Lung (tissue), 12 donors: Measurements from ENCODE around the gene NFATC1. TPM values are rescaled to one million over a fixed set of nuclear protein-coding genes. Genes with fewer than 3 reads are reported as not detected.

Experiments used
- ATAC-seq: fragments of 200-7000 bp; cut with Tn5 transposase; one replicate; pipeline ENCODE4 v1.9.1; 2020; ENCODE audit warnings: moderate number of reproducible peaks; ENCODE audit not compliant: insufficient read depth, low FRiP score
- DNase-seq, 3 donors: peaks; one replicate each; pipeline ENCODE4 v3.0.0-alpha.2; 2013 to 2017
- H3K27ac ChIP-seq, 2 donors: one replicate each; pipeline ENCODE4 v1.5.1; 2013; ENCODE audit warnings: mild to moderate bottlenecking in 2 of 2, moderate library complexity in 2 of 2, control low read depth in 1 of 2, inconsistent platforms in 1 of 2, low read depth in 1 of 2, low read length in 1 of 2
- H3K27me3 ChIP-seq, 3 donors: one replicate each; pipeline ENCODE4 v1.5.1; 2013; ENCODE audit warnings: low read length in 2 of 3; ENCODE audit not compliant: control insufficient read depth in 3 of 3, insufficient read depth in 3 of 3
- H3K36me3 ChIP-seq, 4 donors: one replicate each; pipeline ENCODE4 v1.5.1; 2013; ENCODE audit warnings: low read length in 4 of 4, mild to moderate bottlenecking in 1 of 4, moderate library complexity in 1 of 4; ENCODE audit not compliant: control insufficient read depth in 4 of 4, insufficient read depth in 4 of 4
- H3K4me1 ChIP-seq, 5 donors: one replicate each; pipeline ENCODE4 v1.5.1; 2013; ENCODE audit warnings: low read length in 5 of 5, mild to moderate bottlenecking in 2 of 5, moderate library complexity in 1 of 5; ENCODE audit not compliant: control insufficient read depth in 5 of 5, insufficient read depth in 5 of 5
- H3K4me3 ChIP-seq: one replicate; pipeline ENCODE4 v1.5.1; 2013; ENCODE audit warnings: mild to moderate bottlenecking, control low read depth, moderate library complexity
- H3K9ac ChIP-seq, 2 donors: one replicate each; pipeline ENCODE4 v1.5.1; 2013; ENCODE audit warnings: low read length in 2 of 2, control low read depth in 1 of 2; ENCODE audit not compliant: insufficient read depth in 1 of 2
- H3K9me3 ChIP-seq, 4 donors: one replicate each; pipeline ENCODE4 v1.5.1; 2013; ENCODE audit warnings: low read length in 3 of 4, mild to moderate bottlenecking in 1 of 4, moderate library complexity in 1 of 4; ENCODE audit not compliant: control insufficient read depth in 4 of 4, insufficient read depth in 3 of 4
- CTCF ChIP-seq: IDR thresholded peaks from 2 replicates; pipeline ENCODE4 v1.5.1; 2012; ENCODE audit warnings: mild to moderate bottlenecking; ENCODE audit errors: control extremely low read depth, extremely low read depth
- WGBS, 2 donors: extraction: QIAGEN DNeasy Blood & Tissue Kit; methylation state at CpG; one replicate each; pipeline ENCODE4 v1.1.7; 2013; 5-methylcytosine and 5-hydroxymethylcytosine counted together
- polyA plus RNA-seq, 2 donors: library from polyadenylated mRNA; stranded (reverse); fragments of 200-250 nt; gene quantifications; one replicate each; pipeline ENCODE4 v1.2.1, GENCODE V29; 2013
- total RNA-seq, 2 donors: library from RNA; depleted of rRNA in 1 of 2; stranded (reverse); fragments of >200 nt in 1 of 2; gene quantifications; one replicate each; pipeline ENCODE4 v1.2.1, GENCODE V29; 2014 to 2021
- donor health status: control.
- donor health status: control.
- donor health status: Bipolar disorder and iron deficiency.
- donor health status: healthy.
- donor health status: DM: yes; HTN: yes; CAD: no.

Gene NFATC1
- total and polyA plus RNA-seq, 4 donors, result 8.6 to 25.5 (median 12.9) TPM

- no peaks in the 10 kb centered on the region for H3K9me3 ChIP-seq
- DNase-seq (no peak), ATAC-seq (no peak)
- peaks cover 0 to 10% (median 5%) of the 10 kb centered on the region in 5 donors for H3K4me1 ChIP-seq
- H3K4me3 ChIP-seq, result no peak overlapping the region
- peaks cover 0 to 19% (median 4%) of the 10 kb centered on the region in 4 donors for H3K36me3 ChIP-seq
- H3K9ac ChIP-seq, result no peak overlapping the region
- no peak for TF ChIP-seq CTCF
- WGBS, 2 donors, result 96 to 99% methylated on average over 3 of the region's 3 CpGs
- no peaks in the 10 kb centered on the region for H3K27me3 ChIP-seq
- no peak overlapping the region for H3K27ac ChIP-seq
These were observed 13.6 kb downstream of the NFATC1 start for GRCh38 chr18:79409313-79409712.

- WGBS, 2 donors, result 95 to 96% methylated on average over 28 to 30 of the region's 30 CpGs
- peaks cover 0 to 22% (median 4%) of the 10 kb centered on the region in 4 donors for H3K36me3 ChIP-seq
- DNase-seq, result no peak
These were observed 14.5 kb downstream of the NFATC1 start for GRCh38 chr18:79410171-79410641.

GRCh38 chr18:79410731-79411613 is 15.2 kb downstream of the NFATC1 start:
- no peak for ATAC-seq
- no peaks in the 10 kb centered on the region for H3K27me3 ChIP-seq
- H3K9ac ChIP-seq, result no peak overlapping the region
- peaks cover 0 to 22% (median 4%) of the 10 kb centered on the region in 4 donors for H3K36me3 ChIP-seq
- no peak overlapping the region for H3K4me3 ChIP-seq
- H3K4me1 ChIP-seq, result peaks cover 0 to 7% (median 3%) of the 10 kb centered on the region in 5 donors
- H3K9me3 ChIP-seq, result no peaks in the 10 kb centered on the region
- DNase-seq, result no peak
- 87 to 95% methylated on average over 77 to 84 of the region's 84 CpGs for WGBS, 2 donors
- no peak overlapping the region for H3K27ac ChIP-seq
- no peak for TF ChIP-seq CTCF

More at GRCh38 chr18:79410171-79410641, 14.5 kb downstream of the NFATC1 start:
- TF ChIP-seq CTCF, result no peak
- Histone ChIP-seq H3K9me3 (no peaks in the 10 kb centered on the region), H3K9ac (no peak overlapping the region), H3K4me3 (no peak overlapping the region), H3K27ac (no peak overlapping the region), H3K27me3 (no peaks in the 10 kb centered on the region), H3K4me1 (peaks cover 0 to 10% (median 5%) of the 10 kb centered on the region in 5 donors)
- no peak for ATAC-seq
